HepG2 (cell line): ENCODE results near the gene OSCP1. TPM values are rescaled to one million over a fixed set of nuclear protein-coding genes. Genes with fewer than 3 reads are reported as not detected.

ENCODE experiments used
- ARID5B ChIP-seq: IDR thresholded peaks from 2 replicates; pipeline ENCODE4 v1.4.0; 2020; ENCODE audit warnings: mild to moderate bottlenecking, missing genetic modification reagents
- BATF2 ChIP-seq: sonication (generic); formaldehyde crosslinking; IDR thresholded peaks from 2 replicates; pipeline ENCODE4 v1.8.0; 2022; ENCODE audit warnings: mild to moderate bottlenecking, missing genetic modification reagents, moderate library complexity
- CBX5 ChIP-seq: sonication (generic); formaldehyde crosslinking; IDR thresholded peaks from 2 replicates; pipeline ENCODE4 v1.4.0; 2020; ENCODE audit warnings: missing genetic modification reagents, borderline replicate concordance
- CERS6 ChIP-seq: sonication (generic); formaldehyde crosslinking; IDR thresholded peaks from 2 replicates; pipeline ENCODE4 v1.5.0; 2020; ENCODE audit warnings: missing genetic modification reagents
- HOXA3 ChIP-seq: sonication (generic); formaldehyde crosslinking; IDR thresholded peaks from 2 replicates; pipeline ENCODE4 v1.5.0; 2020; ENCODE audit warnings: missing genetic modification reagents
- SOX6 ChIP-seq, 2 experiments: fragments of 450-650 bp in 1 of 2; sonication (generic) in 1 of 2; formaldehyde crosslinking in 1 of 2; IDR thresholded peaks; 2 replicates each; pipeline versions ENCODE4 v1.4.0 to v1.6.1; 2017 to 2020; ENCODE audit warnings: antibody characterized with exemption in 1 of 2, mild to moderate bottlenecking in 1 of 2, missing genetic modification reagents in 1 of 2
- YY1 ChIP-seq: IDR thresholded peaks from 2 replicates; pipeline ENCODE4 v1.6.1; 2011; ENCODE audit warnings: low read length, low read depth, moderate library complexity, mild to moderate bottlenecking; ENCODE audit not compliant: insufficient read depth, insufficient replicate concordance
- ZBTB14 ChIP-seq: sonication (generic); formaldehyde crosslinking; IDR thresholded peaks from 2 replicates; pipeline ENCODE4 v1.4.0; 2020; ENCODE audit warnings: missing genetic modification reagents
- ZEB1 ChIP-seq: IDR thresholded peaks from 2 replicates; pipeline ENCODE4 v1.6.1; 2012; ENCODE audit warnings: mild to moderate bottlenecking, low read depth, inconsistent platforms; ENCODE audit not compliant: insufficient replicate concordance
- ZNF121 ChIP-seq: sonication (generic); formaldehyde crosslinking; IDR thresholded peaks from 2 replicates; pipeline ENCODE4 v1.5.0; 2020; ENCODE audit warnings: mild to moderate bottlenecking, missing genetic modification reagents
- ZNF232 ChIP-seq: sonication (generic); formaldehyde crosslinking; IDR thresholded peaks from 2 replicates; pipeline ENCODE4 v1.4.0; 2020; ENCODE audit warnings: missing genetic modification reagents, borderline replicate concordance
- ZNF235 ChIP-seq: sonication (generic); formaldehyde crosslinking; IDR thresholded peaks from 2 replicates; pipeline ENCODE4 v1.8.1; 2023; ENCODE audit warnings: mild to moderate bottlenecking, missing genetic modification reagents, borderline replicate concordance
- ZNF280D ChIP-seq: sonication (generic); formaldehyde crosslinking; IDR thresholded peaks from 2 replicates; pipeline ENCODE4 v1.5.1; 2020; ENCODE audit warnings: mild to moderate bottlenecking, missing genetic modification reagents
- ZNF597 ChIP-seq: sonication (generic); formaldehyde crosslinking; IDR thresholded peaks from 2 replicates; pipeline ENCODE4 v1.5.0; 2020; ENCODE audit warnings: missing genetic modification reagents
- ZNF709 ChIP-seq: sonication (generic); formaldehyde crosslinking; IDR thresholded peaks from 2 replicates; pipeline ENCODE4 v1.5.0; 2020; ENCODE audit warnings: mild to moderate bottlenecking, missing genetic modification reagents
- ZNF788 ChIP-seq: sonication (generic); formaldehyde crosslinking; IDR thresholded peaks from 2 replicates; pipeline ENCODE4 v1.5.0; 2020; ENCODE audit warnings: mild to moderate bottlenecking, missing genetic modification reagents, borderline replicate concordance
- polyA plus RNA-seq, 8 experiments: library from polyadenylated mRNA; depleted of rRNA in 3 of 8; stranded (reverse) in 7 of 8; unstranded in 1 of 8; fragments of >200 nt; fragmentation: Illumina TruSeq in 4 of 8; extraction: Trizol in 4 of 8; gene quantifications; 2 replicates each; pipeline versions ENCODE4 v1.2.1 to v1.2.3, GENCODE V29; 2011 to 2016; ENCODE audit warnings: low read depth in 4 of 8, missing spikeins in 1 of 8, mixed read lengths in 1 of 8; ENCODE audit not compliant: insufficient read depth in 1 of 8
- total RNA-seq, 5 experiments: library from RNA; depleted of rRNA; stranded (reverse); fragments of >200 nt; fragmentation: Illumina TruSeq; extraction: Trizol; gene quantifications; 2 replicates each; pipeline ENCODE4 v1.2.3, GENCODE V29; 2016; ENCODE audit warnings: low read depth in 1 of 5

OSCP1 gene
- total and polyA plus RNA-seq, 2 of the 13 experiments (the other 11 are each of a cell fraction or from before 2014, with no cell fraction given), result 0.60 to 0.84 TPM

GRCh38 chr1:36397378-36398230, 52.6 kb downstream of the OSCP1 start, which contains the start of gene LSM10 (continued):
- no peak for TF ChIP-seq ARID5B (CRISPR knock-in tag)
- TF ChIP-seq ZNF709, result no peak; the same call in 1 of the 2 replicates
- TF ChIP-seq ZBTB14, result 0 out of 2 replicates have a peak, but pooled peaks have one; percentile 30
- no peak for TF ChIP-seq BATF2 (CRISPR knock-in tag)
- TF ChIP-seq CERS6 (CRISPR knock-in tag), result no peak
- peak; percentile 85; the same call in 1 of the 2 replicates for TF ChIP-seq ZNF232 (CRISPR knock-in tag)
- 0 out of 2 replicates have a peak, but pooled peaks have one; percentile 45 for TF ChIP-seq ZNF280D
- TF ChIP-seq ZNF121 (CRISPR knock-in tag), result no peak
- TF ChIP-seq ZNF597, result no peak
- TF ChIP-seq HOXA3 (CRISPR knock-in tag), result peak; percentile 88
- TF ChIP-seq YY1, result peak; percentile 78
- TF ChIP-seq ZNF235 (CRISPR knock-in tag), result no peak
- no peak for TF ChIP-seq ZEB1
- no peak; the same call in 1 of the 2 replicates for TF ChIP-seq CBX5
- peak; percentile 79; the same call in 1 of the 2 replicates for TF ChIP-seq ZNF788 (CRISPR knock-in tag)
- TF ChIP-seq SOX6 (IDR thresholded peaks at IDR 0.05), result no peak
- peak; percentile 40 for TF ChIP-seq SOX6 (CRISPR knock-in tag; IDR thresholded peaks at IDR 0.05)
